Dermis microvascular lymphatic vessel endothelial cell (primary cell): Measurements from ENCODE around the gene SPACDR. TPM values are rescaled to one million over a fixed set of nuclear protein-coding genes. Genes with fewer than 3 reads are reported as not detected.

Source experiments
- DNase-seq, 2 donors: peaks; one replicate each; pipeline versions ENCODE4 v3.0.0 to v3.0.0-alpha.2; 2010; ENCODE audit warnings: low read depth in 2 of 2
- total RNA-seq: library from RNA; depleted of rRNA; stranded (reverse); fragments of >200 nt; gene quantifications from 2 replicates; pipeline ENCODE4 v1.2.1, GENCODE V29; 2014

SPACDR gene
- total RNA-seq, 1 donor from 2014 or later, result 0.39 TPM

GRCh38 chr7:100485471-100485876 is 21.4 kb upstream of the SPACDR start:
- no peak for DNase-seq

GRCh38 chr7:100484673-100485045 is 20.6 kb upstream of the SPACDR start:
- DNase-seq, result no peak

GRCh38 chr7:100483722-100484672 is 19.9 kb upstream of the SPACDR start, which contains the start of gene NYAP1:
Gene NYAP1, plus strand, starts transcription at chr7:100483927. Its CDS starts 1,385 bp downstream, at chr7:100485312.
- DNase-seq, result peak in 1 of 2 donors; percentile 64

- peak in 1 of 2 donors; percentile 47 for DNase-seq
Measured at GRCh38 chr7:100483090-100483721, 19.1 kb upstream of the SPACDR start.

GRCh38 chr7:100482728-100483089 is 18.6 kb upstream of the SPACDR start:
- no peak for DNase-seq

- no peak for DNase-seq
Measured at GRCh38 chr7:100481466-100481865, 17.4 kb upstream of the SPACDR start.

- DNase-seq, result peak; percentile 55 to 89
Measured at GRCh38 chr7:100478958-100479660, 15.0 kb upstream of the SPACDR start, which contains the start of gene TSC22D4. Gene TSC22D4, minus strand, starts transcription at chr7:100479214. Its CDS starts 1,176 bp downstream, at chr7:100478038.

- no peak for DNase-seq
Measured at GRCh38 chr7:100477871-100478267, 13.8 kb upstream of the SPACDR start.

GRCh38 chr7:100476903-100477870 is 13.1 kb upstream of the SPACDR start:
- DNase-seq, result peak in 1 of 2 donors; percentile 43

GRCh38 chr7:100476101-100476780 is 12.2 kb upstream of the SPACDR start:
- no peak for DNase-seq

GRCh38 chr7:100475549-100475948 is 11.5 kb upstream of the SPACDR start:
- no peak for DNase-seq

GRCh38 chr7:100472854-100473499 is 8.9 kb upstream of the SPACDR start:
- DNase-seq, result peak in 1 of 2 donors; percentile 48

- no peak for DNase-seq
Measured at GRCh38 chr7:100472121-100472851, 8.2 kb upstream of the SPACDR start.

- no peak for DNase-seq
Measured at GRCh38 chr7:100471021-100471420, 7.0 kb upstream of the SPACDR start.

- DNase-seq, result peak; percentile 50 to 75
Measured at GRCh38 chr7:100469227-100470044, 5.4 kb upstream of the SPACDR start.

- DNase-seq, result no peak
Measured at GRCh38 chr7:100467638-100468373, 3.7 kb upstream of the SPACDR start.
